Stimulated activated naive CD8-positive, alpha-beta T cell treated with anti-CD3 and anti-CD28 coated beads, Interleukin-15, Interleukin-2, amounts not matched to agents 100 ng/mL and 50 ng/mL, for 24 hours (primary cell): ENCODE data around the gene PGC.
A peak's percentile ranks its signal among the peaks of the same experiment; 100 is the strongest.

Experiments used
- H3K27ac Mint-ChIP-seq: one replicate; pipeline ENCODE4 v1.8.0; 2021; ENCODE audit warnings: mild to moderate bottlenecking, mixed read lengths
- H3K27me3 Mint-ChIP-seq: one replicate; pipeline ENCODE4 v1.8.0; 2021; ENCODE audit warnings: mixed read lengths
- H3K36me3 Mint-ChIP-seq: one replicate; pipeline ENCODE4 v1.8.0; 2021; ENCODE audit warnings: low read depth, mixed read lengths
- H3K4me1 Mint-ChIP-seq: one replicate; pipeline ENCODE4 v1.8.0; 2021; ENCODE audit warnings: low read depth, mixed read lengths
- H3K4me3 Mint-ChIP-seq: one replicate; pipeline ENCODE4 v1.8.0; 2021; ENCODE audit warnings: mild to moderate bottlenecking, mixed read lengths
- H3K9me3 Mint-ChIP-seq: one replicate; pipeline ENCODE4 v1.8.0; 2021; ENCODE audit warnings: mixed read lengths

The PGC gene

DNA sequence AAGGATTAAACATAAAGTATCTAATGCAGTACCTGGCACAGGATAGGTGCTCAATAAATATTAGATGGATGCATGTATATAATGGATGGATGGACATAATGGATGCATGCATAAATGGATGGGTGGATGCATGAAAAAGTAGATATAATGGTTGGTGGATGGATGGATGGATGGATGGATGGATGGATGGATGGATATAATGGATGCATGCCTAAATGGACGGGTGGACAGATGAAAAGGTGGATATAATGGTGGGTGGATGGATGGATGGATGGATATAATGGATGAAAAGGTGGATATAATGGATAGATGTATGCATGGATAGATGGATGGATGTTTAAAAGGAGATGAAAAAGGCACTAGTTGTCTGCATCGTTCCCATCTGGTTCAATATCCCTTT, 37.8 kb downstream of the PGC start:
- H3K4me3 Mint-ChIP-seq: no peak overlapping the region

DNA sequence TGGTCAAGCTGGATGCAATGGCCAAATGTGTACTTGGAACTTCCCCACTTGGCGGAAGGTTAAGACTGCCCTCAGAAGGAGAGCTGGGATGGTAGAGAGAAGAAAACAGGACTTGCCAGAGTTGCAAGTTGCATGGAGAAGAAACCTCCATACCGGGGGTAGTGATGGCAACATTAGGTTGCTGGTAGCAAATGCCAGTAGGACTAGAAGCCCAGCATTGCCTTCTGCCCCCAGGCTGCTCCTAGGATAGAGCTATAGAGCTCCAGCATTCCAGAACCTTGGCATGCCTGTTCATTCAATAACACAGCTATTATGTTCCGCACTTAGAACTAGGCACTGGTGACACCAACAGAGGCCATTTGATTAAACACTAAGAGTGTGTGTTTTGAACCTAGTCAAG, 38.3 kb downstream of the PGC start:
- H3K4me3 Mint-ChIP-seq: no peak overlapping the region

More for the DNA sequence above, 37.8 kb downstream of the PGC start:
- H3K36me3 Mint-ChIP-seq: no peaks in the 10 kb centered on the region
- no peaks in the 10 kb centered on the region for H3K9me3 Mint-ChIP-seq
- no peak overlapping the region for H3K27ac Mint-ChIP-seq
- H3K4me1 Mint-ChIP-seq: peaks cover 57% of the 10 kb centered on the region
- H3K27me3 Mint-ChIP-seq: no peaks in the 10 kb centered on the region

DNA sequence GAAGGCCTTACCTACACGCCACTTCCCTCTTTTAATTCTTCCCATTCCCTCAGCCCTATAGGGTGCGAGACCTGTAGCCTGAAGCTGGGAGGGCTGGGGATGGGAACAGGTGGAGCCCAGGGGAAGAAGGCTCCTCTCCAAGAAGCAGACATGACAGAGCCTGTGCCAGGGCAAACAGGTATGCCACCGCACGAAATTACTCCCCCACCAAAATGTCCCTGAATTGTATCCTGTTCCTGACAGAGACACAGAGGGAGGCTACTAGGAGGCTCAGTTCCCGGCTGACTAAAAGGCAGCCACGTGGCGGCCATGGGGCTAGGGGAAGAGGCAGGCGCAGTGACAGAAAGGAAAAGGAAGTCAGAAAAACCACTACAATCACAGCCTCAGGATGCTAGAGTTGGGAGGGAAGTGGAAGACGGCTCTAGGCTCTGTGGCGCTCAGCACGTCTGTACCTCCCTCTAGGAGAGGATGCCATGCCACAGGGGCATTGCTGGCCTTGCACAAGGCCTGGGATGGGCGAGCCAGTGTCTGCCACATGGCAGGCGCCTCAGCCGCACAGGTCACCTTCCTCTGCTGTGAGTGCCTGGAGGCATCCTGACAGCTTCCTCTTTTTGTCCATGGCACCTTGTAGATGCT, 39.5 kb downstream of the PGC start:
- Mint-ChIP-seq H3K9me3 (no peaks in the 10 kb centered on the region), H3K27me3 (no peaks in the 10 kb centered on the region), H3K4me1 (peaks cover 47% of the 10 kb centered on the region), H3K36me3 (no peaks in the 10 kb centered on the region), H3K27ac (peak overlapping the region; percentile 98), H3K4me3 (peak overlapping the region; percentile 68)

More for the DNA sequence above, 38.3 kb downstream of the PGC start:
- H3K4me1 Mint-ChIP-seq: peaks cover 55% of the 10 kb centered on the region
- no peaks in the 10 kb centered on the region for H3K27me3 Mint-ChIP-seq
- H3K27ac Mint-ChIP-seq: no peak overlapping the region
- H3K9me3 Mint-ChIP-seq: no peaks in the 10 kb centered on the region
- no peaks in the 10 kb centered on the region for H3K36me3 Mint-ChIP-seq

DNA sequence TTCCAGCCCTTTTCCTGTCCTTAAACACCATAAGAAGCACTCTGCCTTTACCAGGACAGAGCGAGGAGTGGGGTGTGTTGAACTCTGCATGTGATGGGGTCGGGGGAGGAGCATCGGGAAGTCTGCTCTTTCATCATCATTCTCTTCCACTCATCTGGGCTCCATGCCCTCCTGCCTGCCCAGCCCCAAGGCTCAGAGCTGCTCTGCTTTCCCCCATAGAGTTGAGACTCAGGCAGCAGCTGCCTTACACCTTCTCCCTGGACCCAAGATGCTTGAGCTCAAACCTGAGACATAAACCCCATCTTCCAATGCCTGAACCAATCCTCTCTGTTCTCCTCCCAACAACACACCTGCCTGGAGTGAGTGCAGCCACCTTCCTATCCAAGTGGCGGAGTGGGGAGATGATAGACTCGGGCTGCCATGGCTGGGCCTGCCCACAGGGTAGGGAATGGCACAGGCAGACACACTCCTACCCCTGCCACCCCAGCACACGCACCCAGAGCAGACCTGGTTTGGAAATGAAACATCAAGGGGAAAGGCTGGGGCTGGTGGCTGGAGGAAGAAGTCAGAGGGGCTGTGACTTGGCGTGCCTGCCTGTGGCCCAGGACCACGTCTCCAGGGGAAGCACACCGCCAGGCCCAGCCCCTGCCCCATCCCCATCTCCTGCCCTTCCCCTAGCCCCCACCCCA, 40.2 kb downstream of the PGC start:
- H3K27ac Mint-ChIP-seq: peak overlapping the region; percentile 98
- peaks cover 47% of the 10 kb centered on the region for H3K4me1 Mint-ChIP-seq
- no peaks in the 10 kb centered on the region for H3K9me3 Mint-ChIP-seq
- H3K4me3 Mint-ChIP-seq: peak overlapping the region; percentile 68
- H3K27me3 Mint-ChIP-seq: no peaks in the 10 kb centered on the region
- no peaks in the 10 kb centered on the region for H3K36me3 Mint-ChIP-seq

DNA sequence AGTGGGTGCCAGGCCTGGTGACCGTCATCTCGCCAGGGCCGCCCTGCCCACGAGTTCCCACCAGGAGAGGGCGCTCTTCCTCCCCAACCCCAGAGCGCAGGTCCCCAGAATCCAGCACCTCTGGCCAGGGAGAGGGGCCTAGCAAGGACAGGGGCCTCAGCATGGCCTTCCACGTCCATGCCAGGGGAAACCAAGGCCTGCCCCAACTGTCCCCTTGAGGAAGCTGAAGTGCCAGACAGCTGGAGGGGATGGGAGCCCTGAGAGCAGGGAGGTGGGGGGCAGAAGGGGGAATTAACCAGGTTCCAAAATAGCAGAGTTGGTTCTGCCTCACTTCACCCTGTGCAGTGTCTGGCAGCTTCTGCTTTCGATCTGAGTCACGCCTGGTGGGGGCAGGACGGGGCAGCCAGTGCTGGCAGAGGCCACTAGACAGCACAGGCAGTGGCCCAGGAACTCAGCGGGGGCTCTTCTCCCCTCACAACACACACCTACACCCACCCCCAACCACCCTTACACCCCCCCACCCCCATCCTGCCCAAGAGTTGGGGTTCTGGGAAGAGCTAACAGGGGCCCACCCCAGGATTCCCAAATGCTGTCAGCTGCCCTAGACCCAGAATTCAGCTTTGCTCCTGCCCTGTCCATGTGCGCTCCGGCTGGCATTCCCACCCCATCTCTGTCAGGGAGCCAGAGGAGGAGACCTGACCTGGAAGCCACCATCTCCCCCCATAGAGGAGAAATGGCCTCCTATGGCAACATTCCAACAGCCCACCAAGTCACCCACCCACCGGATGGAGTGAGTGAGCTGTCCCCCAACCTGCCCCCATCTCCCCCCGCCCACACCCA, 41.0 kb downstream of the PGC start:
- Mint-ChIP-seq H3K4me1 (peaks cover 50% of the 10 kb centered on the region), H3K4me3 (peak overlapping the region; percentile 68), H3K27me3 (no peaks in the 10 kb centered on the region), H3K9me3 (no peaks in the 10 kb centered on the region), H3K27ac (peak overlapping the region; percentile 98), H3K36me3 (no peaks in the 10 kb centered on the region)

DNA sequence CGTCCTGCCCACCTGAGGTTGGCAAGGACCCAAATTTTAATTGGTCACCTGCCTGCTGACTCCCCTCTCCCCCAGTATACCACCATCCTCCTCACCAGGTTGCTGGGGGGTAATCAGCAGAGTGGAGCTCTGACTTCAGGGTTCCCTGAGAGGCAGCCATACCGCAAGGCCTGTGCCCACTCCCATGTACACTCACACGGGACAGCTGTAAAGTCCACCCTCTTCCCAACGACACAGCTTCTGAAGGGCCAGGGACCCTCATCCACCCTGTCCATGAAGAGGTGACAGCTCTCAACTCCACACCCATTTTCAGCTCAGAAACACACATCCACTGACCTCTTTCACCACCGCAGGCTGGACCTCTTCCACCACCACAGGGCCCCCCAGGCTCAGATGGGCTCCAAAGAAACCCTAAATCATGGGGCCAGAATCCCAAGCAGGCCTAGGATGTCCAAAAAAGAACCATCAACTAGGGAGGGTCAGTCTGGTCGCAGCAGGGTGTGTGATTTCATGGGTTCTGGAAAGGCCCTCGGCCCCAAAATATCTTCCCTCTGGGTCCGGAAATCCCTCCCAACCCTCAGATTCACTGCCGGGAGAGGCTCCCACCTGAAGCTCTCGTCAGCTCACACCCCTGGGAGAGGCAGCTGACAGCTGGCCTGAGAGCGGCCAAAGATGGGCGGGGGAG, 41.7 kb downstream of the PGC start:
- H3K4me3 Mint-ChIP-seq: peak overlapping the region; percentile 68
- no peaks in the 10 kb centered on the region for H3K27me3 Mint-ChIP-seq
- H3K27ac Mint-ChIP-seq: peak overlapping the region; percentile 98
- peaks cover 53% of the 10 kb centered on the region for H3K4me1 Mint-ChIP-seq
- H3K36me3 Mint-ChIP-seq: no peaks in the 10 kb centered on the region
- no peaks in the 10 kb centered on the region for H3K9me3 Mint-ChIP-seq

DNA sequence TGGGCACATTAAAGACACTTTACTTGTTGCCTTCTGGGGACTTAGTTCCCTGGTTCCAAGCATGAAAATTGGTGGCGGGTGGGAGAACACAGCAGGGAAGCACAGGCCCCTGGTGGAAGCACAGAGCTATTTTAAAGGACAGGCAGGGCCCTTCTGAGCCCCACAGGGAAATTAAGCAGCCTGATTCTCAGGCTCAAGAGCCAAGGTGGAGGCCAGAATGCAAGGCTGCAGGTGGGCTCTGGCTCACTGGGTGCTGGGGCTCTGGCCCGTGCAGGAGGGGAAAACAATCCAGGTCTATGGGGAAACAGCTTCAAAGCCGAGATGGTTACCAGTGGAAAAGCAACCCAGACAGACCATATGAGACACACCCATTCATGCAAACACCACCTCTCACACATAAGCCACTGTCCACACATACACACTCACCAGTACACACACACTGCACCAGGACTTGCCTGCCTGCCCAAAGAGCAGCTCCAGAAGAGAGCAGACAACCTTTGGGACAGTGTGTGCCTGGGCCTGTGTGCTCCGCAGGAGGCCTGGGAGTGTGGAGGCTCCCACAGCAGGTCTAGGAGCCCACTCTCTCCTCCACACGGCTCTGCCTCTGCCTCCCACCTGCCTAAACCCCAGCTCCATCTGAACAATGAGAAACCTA, 42.4 kb downstream of the PGC start:
- peaks cover 53% of the 10 kb centered on the region for H3K4me1 Mint-ChIP-seq
- H3K9me3 Mint-ChIP-seq: no peaks in the 10 kb centered on the region
- H3K4me3 Mint-ChIP-seq: peak overlapping the region; percentile 68
- H3K27me3 Mint-ChIP-seq: no peaks in the 10 kb centered on the region
- peak overlapping the region; percentile 98 for H3K27ac Mint-ChIP-seq
- no peaks in the 10 kb centered on the region for H3K36me3 Mint-ChIP-seq

DNA sequence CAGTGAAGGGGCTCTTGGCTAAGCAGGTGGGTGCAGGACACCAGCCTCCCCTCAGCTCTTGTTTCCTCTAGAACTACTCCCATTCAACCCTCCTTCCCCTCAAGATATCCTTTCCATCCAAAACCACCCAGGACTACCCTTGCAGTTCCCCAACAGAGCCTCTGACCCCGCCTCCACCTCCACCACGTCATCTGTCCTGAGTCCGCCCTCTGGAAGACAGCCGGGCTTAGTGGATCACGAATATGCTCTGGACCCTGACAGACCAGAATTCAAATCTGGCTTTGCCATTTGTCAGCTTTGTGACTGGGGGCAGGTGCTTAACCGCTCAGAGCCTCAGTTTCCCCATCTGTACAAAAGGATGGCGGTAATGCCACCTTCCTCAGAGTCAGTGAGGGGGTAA, 43.2 kb downstream of the PGC start:
- H3K27me3 Mint-ChIP-seq: no peaks in the 10 kb centered on the region
- H3K36me3 Mint-ChIP-seq: no peaks in the 10 kb centered on the region
- peaks cover 53% of the 10 kb centered on the region for H3K4me1 Mint-ChIP-seq
- H3K4me3 Mint-ChIP-seq: no peak overlapping the region
- no peak overlapping the region for H3K27ac Mint-ChIP-seq
- H3K9me3 Mint-ChIP-seq: no peaks in the 10 kb centered on the region

DNA sequence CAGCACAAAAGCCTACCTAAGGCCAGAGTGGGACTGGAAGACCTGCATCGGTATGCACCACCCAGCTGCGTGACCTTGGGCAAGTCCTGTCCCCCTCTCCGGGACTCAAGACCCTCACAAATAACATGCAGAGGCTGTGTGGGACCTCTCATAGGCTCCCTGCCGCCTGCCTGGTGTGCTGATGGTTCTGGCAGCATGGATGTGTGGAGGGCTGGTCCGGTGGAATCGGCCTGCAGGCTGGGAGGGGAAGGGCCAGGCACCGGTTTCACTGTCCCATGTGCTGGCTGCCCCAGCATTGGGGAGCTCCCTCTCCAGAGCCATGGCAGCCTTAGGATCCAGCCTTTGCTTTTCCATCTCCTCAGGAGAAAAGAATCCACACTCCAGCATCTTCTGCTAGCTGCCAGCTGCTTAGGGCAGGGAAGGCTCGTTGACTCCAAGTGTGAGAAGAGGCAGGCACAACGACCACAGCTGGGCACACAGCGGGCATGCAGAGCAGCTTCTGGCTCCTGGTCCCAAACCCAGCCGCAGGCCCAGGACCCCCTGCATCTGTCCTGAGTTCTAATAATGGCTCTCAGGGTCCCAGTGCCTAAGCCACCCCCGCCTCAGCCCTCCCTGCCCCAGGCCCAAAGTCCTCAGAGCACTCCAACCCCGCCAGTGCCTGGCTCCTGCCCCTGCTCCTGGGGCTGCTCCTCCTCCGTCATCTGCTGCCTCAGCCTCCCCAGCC, 44.3 kb downstream of the PGC start:
- Mint-ChIP-seq H3K4me1 (peaks cover 44% of the 10 kb centered on the region), H3K27ac (no peak overlapping the region), H3K27me3 (no peaks in the 10 kb centered on the region), H3K4me3 (no peak overlapping the region), H3K36me3 (no peaks in the 10 kb centered on the region), H3K9me3 (no peaks in the 10 kb centered on the region)

DNA sequence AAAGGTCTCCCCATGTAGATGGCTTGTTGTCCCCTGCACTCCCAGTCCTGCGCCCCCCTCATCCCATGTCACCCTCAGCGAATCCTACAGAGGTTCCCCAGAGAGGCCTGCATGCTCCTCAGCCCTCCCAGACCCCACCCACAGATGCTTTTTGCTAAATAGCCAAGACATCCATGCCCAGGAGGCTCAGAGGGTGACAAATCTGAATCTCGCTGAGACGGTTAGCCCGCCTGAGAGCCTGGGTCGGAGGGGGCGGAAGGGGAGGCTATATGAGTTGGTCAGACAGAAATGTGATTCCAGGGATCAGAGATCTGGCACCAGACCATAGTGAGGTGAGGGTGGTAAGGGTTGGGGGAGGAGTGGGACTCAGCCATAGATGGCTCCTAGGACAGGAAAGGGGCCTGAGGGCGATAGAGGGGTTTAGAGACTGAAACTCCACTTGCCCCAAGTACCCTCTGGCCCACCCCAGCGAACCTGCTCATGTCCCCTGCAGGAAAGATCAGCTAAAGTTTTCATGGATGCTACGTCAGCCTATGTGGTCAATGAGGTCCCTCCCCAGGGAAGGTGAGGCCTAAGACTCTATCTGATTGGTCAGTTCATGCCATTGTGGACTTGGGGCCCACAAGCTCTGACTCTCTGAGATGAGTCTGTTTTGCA, 45.0 kb downstream of the PGC start:
- Mint-ChIP-seq H3K36me3 (no peaks in the 10 kb centered on the region), H3K4me1 (peaks cover 37% of the 10 kb centered on the region), H3K27me3 (no peaks in the 10 kb centered on the region), H3K27ac (no peak overlapping the region), H3K4me3 (no peak overlapping the region), H3K9me3 (no peaks in the 10 kb centered on the region)

DNA sequence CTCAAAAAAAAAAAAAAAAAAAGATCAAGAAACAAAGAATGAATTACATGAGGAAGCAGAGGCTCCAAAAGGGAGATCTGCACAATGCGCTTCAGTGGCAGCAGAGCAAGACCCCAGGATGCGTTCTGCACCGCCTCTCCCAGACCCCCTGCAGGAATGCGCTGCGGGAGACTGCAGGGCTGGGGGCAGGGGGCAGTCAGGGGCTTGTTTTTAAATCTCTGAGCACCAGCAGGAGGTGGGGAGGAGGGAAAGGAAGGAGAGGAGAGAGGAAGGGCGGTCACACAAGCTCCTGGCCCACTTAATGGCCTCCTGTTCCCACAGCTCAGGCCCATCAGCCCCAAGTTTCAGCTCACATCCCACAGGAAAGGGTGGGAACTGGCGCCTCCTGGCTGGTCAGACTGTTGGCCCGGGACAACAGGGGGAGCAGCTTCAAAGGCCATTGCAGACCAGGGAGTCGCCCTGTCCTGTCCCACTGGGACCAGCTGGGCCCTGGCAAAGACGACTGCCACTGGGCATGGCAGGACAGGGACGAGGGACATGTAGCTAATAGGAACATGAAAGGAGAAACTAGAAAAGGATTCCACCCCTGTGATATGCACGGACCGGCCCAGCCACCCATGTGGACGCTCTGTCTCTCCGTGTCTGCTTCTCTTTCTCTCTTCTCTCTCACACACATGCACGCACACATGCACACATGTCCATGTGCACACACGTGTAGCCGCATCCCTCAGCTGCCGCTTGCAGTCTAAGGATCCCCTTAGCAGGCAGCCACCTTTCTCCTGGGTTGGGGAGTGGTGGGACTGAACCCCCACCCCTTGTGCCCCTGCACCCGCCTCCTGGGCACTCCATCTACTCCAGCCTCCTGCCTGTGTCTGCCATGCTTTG, 46.5 kb downstream of the PGC start:
- H3K4me3 Mint-ChIP-seq: no peak overlapping the region
- H3K36me3 Mint-ChIP-seq: no peaks in the 10 kb centered on the region
- no peak overlapping the region for H3K27ac Mint-ChIP-seq

DNA sequence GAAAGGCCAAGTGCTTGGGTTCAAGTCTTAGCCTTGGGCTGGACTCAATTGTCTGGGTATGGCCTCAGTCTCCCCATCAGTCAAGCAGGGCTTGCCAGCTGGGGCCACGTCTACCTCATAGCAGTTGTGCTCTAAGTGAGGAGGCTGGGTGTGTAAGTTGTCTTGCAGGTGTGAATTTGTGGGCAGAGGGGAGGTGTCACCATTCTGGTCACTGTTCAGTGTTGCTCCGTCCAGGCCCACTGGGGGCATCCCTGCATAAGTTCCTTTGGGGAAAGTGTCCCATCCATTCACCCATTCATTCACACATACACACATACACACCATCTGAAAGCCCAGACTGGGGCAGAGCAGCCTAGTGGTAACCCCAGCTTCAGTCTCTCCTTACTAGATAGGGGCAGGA, 48.1 kb downstream of the PGC start:
- Mint-ChIP-seq H3K4me1 (peaks cover 6% of the 10 kb centered on the region), H3K27ac (no peak overlapping the region), H3K9me3 (no peaks in the 10 kb centered on the region), H3K36me3 (no peaks in the 10 kb centered on the region), H3K27me3 (no peaks in the 10 kb centered on the region), H3K4me3 (no peak overlapping the region)

More for the DNA sequence above, 46.5 kb downstream of the PGC start:
- Mint-ChIP-seq H3K27me3 (no peaks in the 10 kb centered on the region), H3K9me3 (no peaks in the 10 kb centered on the region), H3K4me1 (peaks cover 22% of the 10 kb centered on the region)
